HG03159 (cell line): ENCODE results near the gene ABCA2.
A peak's percentile ranks its signal among the peaks of the same experiment; 100 is the strongest.

ENCODE experiments used
- ATAC-seq: cut with Tn5 transposase; IDR thresholded peaks from one replicate; pipeline ENCODE4 v1.9.1; 2021; ENCODE audit warnings: mild to moderate bottlenecking, moderate library complexity; ENCODE audit not compliant: unreplicated experiment

The ABCA2 gene, protein sequence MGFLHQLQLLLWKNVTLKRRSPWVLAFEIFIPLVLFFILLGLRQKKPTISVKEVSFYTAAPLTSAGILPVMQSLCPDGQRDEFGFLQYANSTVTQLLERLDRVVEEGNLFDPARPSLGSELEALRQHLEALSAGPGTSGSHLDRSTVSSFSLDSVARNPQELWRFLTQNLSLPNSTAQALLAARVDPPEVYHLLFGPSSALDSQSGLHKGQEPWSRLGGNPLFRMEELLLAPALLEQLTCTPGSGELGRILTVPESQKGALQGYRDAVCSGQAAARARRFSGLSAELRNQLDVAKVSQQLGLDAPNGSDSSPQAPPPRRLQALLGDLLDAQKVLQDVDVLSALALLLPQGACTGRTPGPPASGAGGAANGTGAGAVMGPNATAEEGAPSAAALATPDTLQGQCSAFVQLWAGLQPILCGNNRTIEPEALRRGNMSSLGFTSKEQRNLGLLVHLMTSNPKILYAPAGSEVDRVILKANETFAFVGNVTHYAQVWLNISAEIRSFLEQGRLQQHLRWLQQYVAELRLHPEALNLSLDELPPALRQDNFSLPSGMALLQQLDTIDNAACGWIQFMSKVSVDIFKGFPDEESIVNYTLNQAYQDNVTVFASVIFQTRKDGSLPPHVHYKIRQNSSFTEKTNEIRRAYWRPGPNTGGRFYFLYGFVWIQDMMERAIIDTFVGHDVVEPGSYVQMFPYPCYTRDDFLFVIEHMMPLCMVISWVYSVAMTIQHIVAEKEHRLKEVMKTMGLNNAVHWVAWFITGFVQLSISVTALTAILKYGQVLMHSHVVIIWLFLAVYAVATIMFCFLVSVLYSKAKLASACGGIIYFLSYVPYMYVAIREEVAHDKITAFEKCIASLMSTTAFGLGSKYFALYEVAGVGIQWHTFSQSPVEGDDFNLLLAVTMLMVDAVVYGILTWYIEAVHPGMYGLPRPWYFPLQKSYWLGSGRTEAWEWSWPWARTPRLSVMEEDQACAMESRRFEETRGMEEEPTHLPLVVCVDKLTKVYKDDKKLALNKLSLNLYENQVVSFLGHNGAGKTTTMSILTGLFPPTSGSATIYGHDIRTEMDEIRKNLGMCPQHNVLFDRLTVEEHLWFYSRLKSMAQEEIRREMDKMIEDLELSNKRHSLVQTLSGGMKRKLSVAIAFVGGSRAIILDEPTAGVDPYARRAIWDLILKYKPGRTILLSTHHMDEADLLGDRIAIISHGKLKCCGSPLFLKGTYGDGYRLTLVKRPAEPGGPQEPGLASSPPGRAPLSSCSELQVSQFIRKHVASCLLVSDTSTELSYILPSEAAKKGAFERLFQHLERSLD (N-terminal part only)

DNA sequence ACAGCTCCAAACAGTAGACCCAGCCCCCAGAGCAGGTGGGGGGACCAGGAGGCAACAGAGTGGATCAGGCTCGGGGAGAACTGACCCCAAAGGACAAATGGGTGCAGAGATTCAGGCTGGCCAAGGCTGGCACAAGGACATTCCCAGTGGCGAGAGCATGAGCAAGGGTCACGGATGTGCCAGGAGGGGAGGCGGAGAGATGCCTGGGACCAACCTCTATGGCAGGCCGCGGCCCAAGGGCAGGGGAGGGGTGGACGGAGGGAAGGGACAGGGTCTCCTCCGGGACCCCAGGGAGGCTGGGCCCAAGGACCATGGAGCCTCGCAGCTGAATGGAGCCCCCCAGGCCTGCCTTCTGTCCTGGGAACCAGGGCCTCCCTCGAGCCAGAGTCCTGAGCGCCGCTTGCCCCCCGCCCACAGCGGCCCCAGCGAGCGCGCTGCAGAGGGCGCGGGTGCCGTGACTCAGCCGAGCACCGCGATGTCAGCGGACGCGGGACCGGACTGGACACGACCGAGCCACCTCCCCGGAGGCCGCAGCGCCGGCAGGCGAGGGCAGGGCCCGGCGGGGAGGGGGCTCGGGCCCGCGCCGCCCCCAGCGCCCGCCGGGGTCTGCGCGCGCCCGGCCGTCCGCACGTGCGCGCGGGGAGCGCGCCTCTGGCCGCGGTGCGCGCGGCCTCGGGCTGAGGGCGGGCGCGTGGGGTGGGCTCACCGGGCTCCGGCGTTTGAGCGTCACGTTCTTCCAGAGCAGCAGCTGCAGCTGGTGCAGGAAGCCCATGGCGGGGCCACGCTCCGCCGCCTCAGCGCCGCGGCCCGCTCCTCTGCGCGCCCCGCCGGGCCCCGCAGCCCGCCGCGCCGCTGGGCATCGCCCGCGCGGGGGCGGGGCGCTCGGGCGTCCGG is at the start of gene ABCA2:
TSS of gene ABCA2 (minus strand) at position 869 of the 894 bp plus-strand sequence. CDS start at position 772, 97 bp downstream.
- no peak for ATAC-seq

DNA sequence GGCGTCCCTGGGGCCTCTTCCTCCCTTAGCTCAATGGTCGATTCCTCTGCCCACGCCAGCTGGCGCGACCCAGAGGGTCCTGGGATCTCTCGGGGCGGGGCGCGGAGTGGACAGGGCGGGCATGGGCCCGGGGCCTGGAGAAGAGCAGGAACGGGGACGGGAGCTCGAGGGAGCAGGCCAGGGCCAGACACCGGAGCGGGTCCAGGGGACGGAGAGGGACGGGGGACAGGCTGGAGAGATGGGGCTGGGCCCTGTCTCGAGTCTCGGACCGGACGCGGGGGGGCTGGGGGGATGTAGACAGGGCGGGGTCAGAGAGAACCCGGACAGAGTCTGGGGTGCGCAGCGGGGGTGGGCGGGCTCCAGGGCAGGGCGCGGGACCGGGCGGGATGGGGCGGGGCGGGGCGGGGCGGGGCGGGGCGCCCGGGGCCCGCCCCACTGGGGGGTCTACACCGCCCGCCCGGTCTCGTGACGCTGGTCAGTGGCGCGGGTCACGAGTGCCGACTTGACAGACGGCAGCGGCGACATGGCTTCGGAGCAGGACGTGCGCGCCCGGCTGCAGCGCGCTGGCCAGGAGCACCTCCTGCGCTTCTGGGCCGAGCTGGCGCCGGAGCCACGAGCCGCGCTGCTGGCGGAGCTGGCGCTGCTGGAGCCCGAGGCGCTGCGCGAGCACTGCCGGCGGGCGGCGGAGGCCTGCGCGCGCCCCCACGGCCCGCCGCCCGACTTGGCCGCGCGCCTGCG is 49.1 kb upstream of the ABCA2 start, which contains the start of gene UAP1L1:
TSS of gene UAP1L1 (plus strand) at position 508 of the 738 bp plus-strand sequence. CDS start at position 524, 16 bp downstream.
- ATAC-seq: peak; percentile 57

DNA sequence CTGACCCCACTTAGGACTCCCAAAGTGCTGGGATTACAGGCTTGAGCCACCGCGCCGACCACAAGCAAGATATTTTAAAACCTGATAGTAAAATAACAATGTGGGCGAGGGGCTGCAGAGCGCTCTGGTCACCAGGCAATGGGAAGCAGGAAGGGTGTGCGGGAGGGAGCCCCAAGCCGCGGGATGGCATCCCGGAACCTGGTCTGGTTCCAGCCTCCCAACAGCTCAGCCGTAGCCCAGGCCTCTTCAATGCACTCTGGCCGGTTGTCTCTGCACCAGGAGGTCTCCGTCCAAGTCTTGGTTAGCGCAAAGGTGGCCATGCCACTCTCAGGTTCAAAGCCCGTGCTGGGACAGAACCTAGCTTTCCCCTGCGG is 48.6 kb upstream of the ABCA2 start:
- no peak for ATAC-seq

DNA sequence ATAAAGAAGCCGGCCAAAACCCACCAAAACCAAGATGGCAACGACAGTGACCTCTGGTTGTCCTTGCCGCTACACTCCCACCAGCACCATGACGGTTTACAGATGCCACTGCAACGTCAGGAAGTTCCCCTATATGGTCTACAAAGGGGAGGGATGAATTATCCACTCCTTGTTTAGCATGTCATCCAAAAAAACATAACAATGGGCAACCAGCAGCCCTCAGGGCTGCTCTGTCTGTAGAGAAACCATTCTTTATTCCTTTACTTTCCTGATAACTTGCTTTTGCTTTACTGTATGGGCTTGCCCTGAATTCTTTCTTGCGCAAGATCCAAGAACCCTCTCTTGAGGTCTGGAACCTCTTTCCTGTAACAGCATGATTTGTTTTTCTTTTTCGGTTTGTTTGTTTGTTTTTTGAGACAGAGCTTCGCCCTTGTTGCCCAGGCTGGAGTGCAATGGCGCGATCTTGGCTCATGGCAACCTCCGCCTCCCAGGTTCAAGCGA is 47.3 kb upstream of the ABCA2 start:
- ATAC-seq: no peak

DNA sequence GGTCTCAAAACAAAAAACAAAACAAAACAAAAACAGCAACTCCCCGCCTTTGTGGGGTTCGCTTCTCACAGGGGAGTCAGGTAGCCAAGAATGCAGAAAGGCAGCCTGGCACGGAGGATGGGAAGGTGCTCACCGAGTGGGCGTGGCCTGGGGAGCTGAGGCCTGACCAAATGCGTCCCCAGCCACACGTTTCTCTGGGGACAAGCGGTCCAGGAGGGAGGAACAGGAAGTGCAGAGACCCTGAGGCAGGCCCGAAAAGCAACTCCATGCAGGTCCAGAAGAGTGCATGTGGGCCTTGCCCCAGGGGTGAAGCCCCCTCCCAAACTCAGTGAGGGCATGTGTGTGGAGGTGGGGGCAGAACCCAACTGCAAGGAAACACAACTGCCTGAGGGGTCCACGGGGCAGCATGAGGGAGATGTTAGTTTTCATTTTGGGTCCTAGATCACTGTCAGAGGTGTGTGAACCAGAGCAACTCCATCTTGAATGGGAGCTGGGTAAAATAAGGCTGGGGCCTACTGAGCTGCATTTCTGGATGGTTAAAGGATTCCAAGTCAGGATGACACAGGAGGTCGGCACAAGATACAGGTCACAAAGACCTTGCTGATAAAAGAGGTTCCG is 46.7 kb upstream of the ABCA2 start:
- ATAC-seq: no peak

DNA sequence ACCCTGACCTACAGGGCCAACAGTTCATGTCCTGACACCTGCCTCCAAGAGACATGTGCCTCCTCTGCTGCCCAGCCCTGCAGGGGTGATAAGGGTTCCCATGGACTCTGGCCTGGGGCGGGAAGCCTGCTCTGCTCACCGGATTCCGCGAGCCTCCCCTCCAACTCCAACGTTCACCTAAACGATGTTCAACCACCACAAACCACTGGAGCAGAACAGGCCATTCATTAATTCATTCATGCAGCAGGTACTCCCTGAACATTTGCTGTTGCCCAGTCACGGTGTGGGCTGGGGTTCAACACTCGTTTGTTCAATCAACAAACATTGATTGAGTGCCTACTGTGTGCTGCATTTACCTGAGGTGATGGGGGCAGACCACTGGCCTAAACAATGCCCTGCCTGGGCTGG is 46.0 kb upstream of the ABCA2 start:
- ATAC-seq: no peak

DNA sequence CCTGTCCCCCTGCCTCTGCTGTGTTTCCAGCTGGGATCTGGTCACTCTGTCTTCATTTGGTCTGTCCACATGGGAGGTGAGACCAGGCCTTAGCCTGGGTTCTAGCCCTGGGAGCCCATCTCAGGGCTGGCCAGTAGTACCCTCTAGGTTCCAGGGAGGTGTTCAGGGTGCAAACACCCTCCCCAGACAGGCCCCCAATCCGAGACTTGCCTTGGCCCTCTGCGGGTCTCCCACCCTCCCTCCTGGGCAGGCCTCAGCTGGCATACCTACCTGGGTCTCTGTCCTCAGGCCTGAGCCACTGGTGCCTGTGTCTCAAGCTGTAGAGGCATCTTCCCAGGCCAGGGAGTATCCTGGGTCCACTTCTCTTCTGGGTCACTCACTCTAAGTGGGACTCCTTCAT is 43.2 kb upstream of the ABCA2 start:
- no peak for ATAC-seq

DNA sequence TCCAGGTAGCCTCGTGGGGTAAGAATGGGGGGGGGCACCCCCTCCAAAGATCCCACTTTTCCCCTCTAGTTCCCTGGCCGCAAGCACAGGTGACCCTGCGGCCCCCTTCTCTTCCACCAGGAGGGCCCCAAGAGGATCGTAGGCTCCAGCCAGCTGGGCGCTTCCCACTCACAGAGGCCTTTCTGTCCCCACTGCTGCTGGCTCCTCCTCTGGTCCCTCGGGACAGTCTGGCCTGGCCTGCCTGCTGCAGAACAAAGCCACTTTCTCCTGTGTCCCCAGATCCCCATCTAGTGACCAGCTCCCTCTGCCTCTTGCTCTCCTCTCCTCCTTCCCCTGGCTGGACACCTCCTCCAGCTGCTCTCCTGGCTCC is 42.9 kb upstream of the ABCA2 start:
- ATAC-seq: no peak

DNA sequence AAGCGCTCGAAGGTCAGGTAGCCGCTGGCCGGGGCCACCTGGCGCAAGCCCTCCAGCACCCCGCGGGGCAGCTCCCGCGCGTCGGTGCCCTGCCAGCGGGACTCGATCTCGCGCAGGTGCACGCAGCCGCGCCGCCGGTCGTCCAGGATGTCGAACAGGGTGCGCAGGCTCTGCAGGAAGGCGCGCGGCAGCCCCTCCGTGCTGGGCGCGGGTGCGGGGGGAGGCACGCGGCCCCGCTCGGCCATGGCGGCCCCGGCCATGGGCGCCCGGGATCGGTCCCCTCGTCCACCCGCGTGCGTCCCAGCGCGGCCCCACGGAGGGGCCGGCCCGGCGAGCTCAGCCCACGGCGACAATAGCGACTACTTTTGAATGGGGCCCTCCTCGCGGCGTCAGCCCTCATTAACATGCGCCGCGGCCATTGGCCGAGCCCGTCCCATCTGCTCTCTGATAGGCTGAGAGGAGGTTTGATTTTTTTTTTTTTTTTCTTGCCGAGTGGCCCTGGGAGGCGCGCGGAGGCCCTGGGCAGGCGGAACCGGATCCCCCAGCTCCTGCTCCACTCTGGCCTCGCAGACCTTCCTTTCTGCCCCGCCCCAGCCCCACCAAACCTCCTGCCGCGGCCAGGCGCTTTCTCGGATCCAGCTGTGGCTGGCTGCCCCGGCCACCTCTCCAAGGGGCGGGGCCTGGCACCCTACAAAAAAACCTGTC is 42.3 kb upstream of the ABCA2 start, which contains the start of gene SAPCD2:
TSS of gene SAPCD2 (minus strand) at position 357 of the 705 bp plus-strand sequence. CDS start at position 260, 97 bp downstream.
- peak; percentile 80 for ATAC-seq

DNA sequence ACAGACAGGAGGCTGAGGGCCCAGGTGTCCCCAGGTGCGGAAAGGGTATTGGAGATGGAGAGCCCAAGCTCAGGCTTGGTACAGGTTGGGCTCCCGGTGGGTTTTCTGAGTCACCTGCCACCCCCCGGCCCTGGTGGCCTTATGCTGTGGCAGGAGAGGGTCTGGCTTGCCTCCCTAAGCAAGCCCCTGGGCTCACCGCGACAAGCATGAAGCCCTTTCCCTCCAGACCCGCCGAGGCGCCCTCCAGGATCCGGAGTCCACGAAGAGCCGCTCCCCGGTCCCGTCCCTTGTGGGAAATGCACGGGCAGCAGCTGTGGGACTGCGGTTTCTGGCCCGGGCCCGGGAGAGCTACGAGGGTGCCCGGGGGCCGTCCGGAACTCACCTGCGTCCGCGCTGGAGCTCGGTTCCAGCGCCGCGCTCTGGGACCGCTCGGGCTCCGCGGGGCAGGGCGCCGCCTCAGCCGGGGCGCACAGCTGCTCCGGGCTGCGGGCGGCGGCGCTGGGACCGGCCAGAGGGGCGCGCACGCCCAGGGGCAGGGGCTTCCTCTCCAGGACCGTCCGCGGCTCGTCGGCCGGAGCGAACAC is 41.6 kb upstream of the ABCA2 start:
- ATAC-seq: peak; percentile 22

DNA sequence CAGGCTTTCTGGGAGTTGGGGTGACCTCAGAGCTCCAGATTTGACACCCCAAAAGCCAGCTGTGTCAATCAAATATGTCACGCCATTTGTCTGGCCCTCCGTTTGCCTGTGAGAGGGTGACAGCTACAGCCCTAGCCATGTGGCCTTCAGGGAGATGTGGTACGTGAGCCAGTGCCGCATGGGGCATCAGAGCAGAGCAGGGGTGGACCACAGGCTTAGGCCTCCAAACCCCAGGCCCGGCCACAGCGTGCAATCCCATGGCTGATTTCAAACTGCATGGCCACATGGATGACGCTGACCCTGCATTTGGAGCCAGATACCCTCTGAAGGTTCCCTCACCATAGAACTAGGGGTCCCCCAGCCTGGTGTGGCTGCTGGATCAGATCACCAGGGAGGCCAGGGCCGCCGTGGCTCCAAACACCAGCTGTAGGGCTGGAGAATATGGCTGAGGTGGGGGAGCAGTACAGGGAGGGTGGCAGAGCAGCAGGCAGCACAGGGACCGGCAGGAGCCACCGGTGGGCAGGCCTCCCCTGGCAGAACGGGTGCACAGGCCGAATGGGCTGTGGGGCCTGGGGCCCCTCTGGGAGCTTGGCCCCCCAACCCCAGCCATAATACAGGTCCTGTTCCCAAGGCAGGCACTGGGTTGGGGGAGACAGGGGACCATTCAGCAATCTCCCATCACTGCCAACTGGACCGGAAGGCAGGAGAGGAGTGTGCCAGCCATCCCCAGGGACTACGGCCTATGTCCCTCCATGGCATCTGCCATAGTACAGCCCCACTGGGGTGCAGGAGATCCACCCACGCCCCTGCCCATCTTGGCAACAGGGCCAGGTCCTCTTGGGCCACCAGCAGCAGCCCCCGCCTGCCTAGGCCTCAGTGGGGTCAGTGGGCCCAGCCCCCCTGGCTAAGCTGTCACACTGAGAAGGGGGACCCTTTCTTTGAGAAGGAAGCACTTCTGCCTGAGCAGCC is 40.8 kb upstream of the ABCA2 start:
- no peak for ATAC-seq

DNA sequence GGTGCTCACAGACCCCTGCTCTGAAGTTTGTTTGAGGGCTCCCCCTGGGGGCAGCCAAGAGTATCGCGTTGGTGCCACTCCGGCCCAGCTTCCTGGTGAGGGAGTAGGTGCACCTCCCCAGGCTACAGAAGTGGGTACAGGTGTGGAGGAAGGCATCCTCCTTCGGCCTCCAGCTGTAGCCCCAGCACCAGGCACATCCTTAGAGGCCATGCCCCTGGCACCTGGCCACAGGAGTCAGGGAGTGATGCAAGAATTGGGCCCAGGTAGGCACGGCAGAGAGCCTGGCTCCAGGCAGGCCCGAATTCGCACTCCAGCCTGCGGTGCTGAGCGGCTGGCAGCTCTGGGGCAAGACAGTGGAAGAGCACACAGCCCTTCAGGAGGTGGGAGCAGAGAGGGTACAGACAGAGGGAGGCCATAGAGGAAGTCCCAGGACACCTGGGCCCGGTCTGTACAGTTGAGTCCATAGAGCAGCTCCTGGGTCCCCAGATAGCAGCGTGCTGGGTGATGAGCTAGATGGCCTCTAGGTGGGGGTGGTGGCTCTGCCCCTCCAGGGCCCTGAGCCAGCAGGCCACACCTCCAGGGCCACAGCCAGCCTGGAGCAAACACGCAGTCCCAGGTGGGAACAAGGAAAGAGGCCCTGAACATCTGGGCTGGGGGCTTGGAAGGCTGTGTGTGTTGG is 40.0 kb upstream of the ABCA2 start:
- ATAC-seq: no peak

DNA sequence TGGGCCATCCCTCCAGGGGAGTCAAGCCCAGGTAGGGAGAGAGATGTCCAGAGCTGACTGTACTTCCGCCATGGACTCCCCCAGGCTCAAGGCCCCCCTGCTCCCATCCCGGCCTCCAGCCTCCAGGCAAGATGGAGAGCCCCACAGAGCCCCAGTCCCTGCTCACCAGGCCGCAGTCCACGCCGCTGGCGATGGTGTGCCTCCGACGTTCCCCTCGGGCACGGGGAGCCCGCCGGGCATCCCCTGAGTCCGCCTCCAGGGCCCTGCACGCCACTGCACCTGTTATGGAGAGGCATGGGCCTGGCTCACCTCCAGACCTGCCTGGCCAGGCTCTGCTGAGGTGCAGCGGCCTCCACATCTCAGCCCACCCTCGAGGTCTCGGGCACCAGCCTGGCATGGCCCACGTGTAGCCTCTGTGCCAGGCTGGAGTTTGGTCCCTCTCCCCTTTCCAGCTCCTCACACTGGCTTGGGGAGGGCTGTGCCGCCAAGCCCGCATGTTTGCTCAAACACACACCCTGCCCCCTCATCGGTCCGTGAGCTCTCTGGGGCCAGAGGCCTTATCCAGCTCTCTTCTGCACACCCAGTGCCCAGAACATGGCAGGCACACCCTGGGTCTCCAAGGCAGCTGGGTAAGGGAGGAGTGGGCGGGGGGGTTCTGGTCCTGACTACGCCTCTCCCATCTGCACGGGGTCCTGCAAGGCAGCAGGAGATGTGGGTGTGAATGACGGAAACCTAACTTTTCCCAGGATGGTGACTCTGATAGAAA is 38.2 kb upstream of the ABCA2 start:
- no peak for ATAC-seq

DNA sequence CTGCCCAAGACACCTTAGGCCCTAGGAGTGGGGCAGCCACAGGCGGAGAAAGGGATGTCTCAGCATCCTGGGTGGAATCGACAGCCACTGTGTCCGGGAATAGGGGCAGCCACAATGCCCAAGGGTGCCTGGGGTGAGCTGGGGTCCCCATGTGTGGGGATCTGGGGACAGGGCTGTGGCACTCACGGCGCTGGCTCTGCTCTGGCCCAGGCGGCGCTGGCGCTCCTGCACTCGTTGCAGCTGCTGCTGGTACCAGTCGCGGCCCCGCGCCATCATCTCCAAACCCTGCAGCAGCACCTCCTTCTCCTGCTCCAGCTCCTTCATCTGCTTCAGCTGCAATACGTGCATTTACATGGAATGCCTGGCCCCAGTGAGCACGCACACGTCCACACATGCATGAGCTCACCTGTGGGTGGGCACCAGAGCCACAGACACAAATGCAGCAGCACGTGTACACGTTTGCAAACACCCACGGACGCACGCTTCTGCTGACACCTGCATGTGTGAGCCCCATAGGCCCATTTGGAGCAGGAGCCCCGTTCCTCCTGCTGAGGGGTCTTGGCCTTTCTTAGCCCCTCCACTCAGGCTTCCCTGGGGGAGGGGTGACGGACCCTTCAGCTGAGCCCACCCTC is 37.4 kb upstream of the ABCA2 start:
- no peak for ATAC-seq

DNA sequence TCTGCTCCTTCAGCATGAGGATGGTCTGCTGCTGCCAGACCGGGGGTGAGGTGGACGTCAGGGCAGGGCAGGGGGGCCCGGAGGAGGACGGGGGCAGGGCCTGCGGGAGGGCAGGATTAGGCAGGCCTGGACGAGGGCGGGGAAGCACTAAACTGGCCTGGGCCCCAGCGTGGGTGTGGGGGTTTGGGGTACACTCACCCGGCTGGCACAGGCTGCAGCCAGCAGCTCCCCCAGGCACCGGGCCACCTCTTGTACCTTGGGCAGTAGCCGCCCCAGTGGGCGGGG is 36.8 kb upstream of the ABCA2 start:
- ATAC-seq: no peak
